DOHH2 (cell line): ENCODE measurements around the gene PDE2A.

Experiments used
- CTCF ChIP-seq: fragments of 200-600 bp; sonication (generic); IDR thresholded peaks from one replicate; pipeline ENCODE4 v1.5.1; 2014; ENCODE audit warnings: antibody characterized with exemption, mild to moderate bottlenecking, low read depth, low read length; ENCODE audit not compliant: poor library complexity, severe bottlenecking
- EZH2phosphoT487 ChIP-seq: fragments of 200-600 bp; sonication (generic); IDR thresholded peaks from 2 replicates; pipeline ENCODE4 v1.6.1; 2017; ENCODE audit warnings: borderline replicate concordance, mild to moderate bottlenecking, antibody characterized with exemption, low read length, moderate library complexity, mixed read lengths

GRCh38 chr11:72641522-72642042 lies 32.6 kb downstream of the PDE2A start:
- TF ChIP-seq CTCF (no peak), EZH2phosphoT487 (no peak)
